Medulla oblongata (tissue), 1 donor: ENCODE measurements around the gene CNNM2.
A peak's percentile ranks its signal among the peaks of the same experiment; 100 is the strongest.

Experiments
- DNase-seq: peaks from one replicate; pipeline ENCODE4 v3.0.0-alpha.2; 2015; ENCODE audit errors: extremely low spot score

Gene CNNM2

DNA sequence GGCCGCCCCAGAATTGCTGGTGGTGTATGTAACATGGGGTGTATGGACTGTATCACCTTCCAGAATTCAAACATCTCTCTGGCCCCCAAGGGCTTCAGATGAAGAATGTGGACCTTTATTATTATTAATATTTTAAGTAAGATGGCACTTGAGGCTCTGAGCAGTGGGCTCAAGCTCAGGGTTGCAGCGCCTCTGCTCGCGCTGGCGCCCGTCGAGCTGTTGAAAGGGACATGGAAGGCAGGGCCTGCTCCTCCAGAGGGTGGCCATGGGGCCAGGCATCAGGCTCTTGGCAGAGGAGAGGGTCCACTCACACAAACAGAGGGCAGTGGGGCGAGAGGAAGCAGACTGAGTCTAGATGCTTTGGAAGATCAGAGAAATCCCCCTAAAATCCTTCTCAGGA is 154.8 kb downstream of the CNNM2 start:
- no peak for DNase-seq

- no peak for DNase-seq
Measured at GRCh38 chr10:103077020-103077419, 158.9 kb downstream of the CNNM2 start.

GRCh38 chr10:103077491-103078308 is 159.6 kb downstream of the CNNM2 start:
- no peak for DNase-seq

DNA sequence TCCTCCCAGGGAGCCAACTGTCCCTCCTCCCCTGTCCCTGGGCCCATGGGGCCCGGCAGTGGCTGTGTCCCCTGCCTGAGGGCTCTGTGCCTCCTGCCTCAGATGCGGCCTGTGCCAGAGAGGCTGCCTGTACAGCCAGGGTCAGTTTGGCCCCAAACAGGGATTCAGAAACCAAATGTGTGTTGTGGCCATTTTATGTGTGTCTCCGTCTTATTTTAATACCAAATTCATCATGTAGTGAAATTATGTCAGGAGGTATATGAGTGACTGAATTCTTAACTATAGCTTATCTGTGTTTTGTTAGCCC is 160.2 kb downstream of the CNNM2 start:
- DNase-seq: no peak

DNA sequence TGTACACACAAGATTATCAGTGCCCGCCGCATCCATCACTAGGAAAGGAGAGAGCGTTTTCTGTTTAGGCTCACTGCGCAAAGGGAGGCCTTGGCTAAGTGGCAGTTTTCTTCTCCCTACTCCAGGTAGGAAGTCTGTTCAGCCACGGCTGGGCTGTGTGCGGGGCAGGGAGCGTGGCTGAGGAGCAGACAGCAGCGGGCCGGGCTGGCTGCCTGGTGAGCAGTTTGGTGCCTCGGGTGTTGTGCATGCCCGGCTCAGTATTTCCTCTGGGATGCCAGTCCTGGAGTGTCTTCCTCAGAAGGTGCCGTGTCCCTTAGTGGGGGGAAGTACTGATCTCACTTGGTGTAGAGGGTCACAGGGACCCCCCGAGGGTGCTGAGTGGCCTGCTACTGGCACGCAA is 160.6 kb downstream of the CNNM2 start:
- DNase-seq: no peak

GRCh38 chr10:103079100-103079499 is 161.0 kb downstream of the CNNM2 start:
- no peak for DNase-seq

- DNase-seq: no peak
Measured at GRCh38 chr10:103079946-103080345, 161.9 kb downstream of the CNNM2 start.

- no peak for DNase-seq
Measured at GRCh38 chr10:103080891-103081581, 162.9 kb downstream of the CNNM2 start.

DNA sequence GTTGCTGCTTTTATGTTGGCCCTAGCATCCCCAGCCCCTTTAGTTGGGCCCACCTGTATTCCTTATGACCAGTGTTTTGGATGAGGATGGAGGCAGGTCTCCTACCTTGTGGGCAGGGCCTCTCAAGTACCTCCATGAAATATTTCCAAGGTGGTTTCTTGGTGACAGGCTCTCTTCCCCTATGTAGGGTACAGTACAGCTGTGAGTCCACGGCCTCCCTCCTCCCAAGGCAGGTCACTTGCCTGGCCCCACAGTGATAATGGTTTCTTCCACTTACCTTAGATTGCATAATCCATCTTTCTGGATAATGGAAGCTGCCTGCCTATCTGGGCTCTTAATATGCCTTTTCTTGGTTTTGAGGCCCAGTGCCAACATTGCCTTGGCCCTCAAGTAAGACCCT is 164.6 kb downstream of the CNNM2 start:
- DNase-seq: no peak

DNA sequence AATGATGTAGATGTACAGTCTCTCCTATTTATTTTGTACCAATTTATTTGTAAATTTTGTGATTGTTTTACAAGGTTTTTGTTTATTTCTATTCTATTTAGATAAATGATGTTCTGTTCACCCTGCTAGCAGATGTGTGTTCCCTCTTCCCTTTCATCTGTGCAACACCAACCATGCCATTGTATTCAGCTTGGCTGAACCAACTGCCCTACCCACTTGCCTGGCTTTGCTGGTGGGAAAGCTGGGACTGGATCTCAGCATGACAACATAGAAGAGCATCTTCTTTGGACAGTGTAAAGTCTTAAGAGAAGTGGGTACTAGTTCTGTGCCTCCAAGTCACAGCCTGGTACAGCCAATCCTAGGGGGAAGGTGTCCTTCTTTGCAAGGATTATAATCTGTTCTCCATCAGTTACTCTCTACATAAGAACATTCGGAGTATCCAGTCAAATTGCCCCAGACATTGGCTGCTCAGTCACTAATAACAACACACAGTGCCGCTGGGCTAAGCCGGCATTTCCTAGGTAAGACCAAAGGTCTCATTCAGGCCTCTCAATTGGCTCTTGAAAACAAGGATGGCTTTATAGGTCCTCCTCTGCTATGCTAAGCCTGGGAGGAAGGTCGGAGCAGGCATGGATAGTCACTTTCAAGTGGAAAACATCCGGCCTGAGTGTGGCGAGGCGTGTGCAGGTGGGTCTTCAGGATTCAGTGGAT is 165.3 kb downstream of the CNNM2 start:
- peak; percentile 60 for DNase-seq

DNA sequence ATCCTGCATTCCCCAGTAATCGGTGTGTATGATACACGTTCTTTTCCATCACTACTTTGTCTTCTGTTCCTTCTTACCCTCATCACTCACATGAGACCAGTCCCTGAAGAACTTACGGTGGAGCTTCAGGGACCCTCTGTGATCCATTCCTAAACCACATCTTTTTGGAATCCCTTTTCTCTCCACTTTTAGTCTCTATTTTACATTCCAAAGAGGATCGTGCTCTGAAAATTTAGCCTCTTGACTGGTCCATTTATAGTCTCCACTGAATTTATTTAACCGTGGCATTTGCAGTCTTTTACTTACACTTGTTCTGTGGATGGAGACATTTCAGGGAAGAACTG is 165.9 kb downstream of the CNNM2 start:
- no peak for DNase-seq

- no peak for DNase-seq
Measured at GRCh38 chr10:103086261-103086660, 168.2 kb downstream of the CNNM2 start.

DNA sequence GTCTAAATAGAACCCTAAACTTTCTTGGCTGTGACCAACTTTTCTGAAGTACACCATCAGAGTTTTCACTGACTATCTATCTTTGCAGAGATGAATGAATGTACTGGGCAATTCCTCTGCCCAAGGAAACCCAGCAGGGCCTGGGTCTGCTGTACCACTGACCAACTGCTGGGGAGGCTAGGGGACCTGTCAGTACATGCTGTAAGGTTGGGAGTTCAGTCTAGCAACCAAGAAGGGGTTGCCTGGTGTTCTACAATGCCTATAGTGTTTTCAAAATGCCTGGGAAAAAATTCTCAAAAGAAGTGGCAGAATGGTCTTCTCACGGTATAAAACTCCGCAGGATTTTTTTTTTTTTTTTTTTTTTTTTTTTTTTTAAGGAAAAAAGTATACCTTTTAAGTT is 168.7 kb downstream of the CNNM2 start:
- no peak for DNase-seq

DNA sequence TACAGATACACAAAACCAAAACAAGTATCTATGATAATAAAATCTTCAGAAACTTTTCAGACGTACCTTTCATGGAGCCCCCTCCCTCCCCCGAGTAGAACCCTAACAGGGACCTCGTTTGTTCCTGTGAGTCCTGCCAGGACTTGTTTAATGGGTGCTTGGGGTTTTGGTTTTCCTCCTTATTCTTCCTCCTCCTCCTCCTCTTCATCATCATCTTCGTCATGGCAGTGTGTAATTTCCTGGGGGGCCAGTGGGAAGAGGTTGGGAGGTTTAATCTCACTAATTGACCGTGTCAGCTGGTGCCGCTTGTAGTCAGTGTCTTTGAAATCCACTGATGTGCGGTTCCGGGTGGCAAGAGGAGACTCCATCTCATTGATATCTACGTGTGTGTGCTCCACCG is 171.4 kb downstream of the CNNM2 start:
- DNase-seq: no peak

- DNase-seq: no peak
Measured at GRCh38 chr10:103090911-103091310, 172.8 kb downstream of the CNNM2 start.

DNA sequence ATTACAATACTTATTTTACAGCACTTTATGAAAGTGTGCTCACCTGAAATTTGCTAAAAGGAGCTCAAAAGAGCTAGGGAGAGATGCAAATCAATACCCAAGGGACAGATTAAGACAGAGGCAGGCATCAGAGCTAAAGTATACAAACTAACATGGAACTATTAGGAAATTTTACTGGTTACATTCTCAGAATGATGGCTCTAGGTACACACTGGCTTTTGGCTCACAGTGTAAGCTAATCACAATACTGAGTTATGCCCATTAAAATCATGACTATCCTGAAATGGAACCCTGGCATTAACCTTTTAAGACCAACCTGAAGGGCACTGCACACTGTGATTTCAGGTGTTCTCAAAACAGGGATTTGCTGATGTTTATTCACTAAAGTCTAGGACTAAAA is 176.9 kb downstream of the CNNM2 start:
- DNase-seq: no peak

- no peak for DNase-seq
Measured at GRCh38 chr10:103096130-103096529, 178.0 kb downstream of the CNNM2 start.

GRCh38 chr10:103098240-103098639 is 180.1 kb downstream of the CNNM2 start:
- no peak for DNase-seq

- no peak for DNase-seq
Measured at GRCh38 chr10:103100620-103101019, 182.5 kb downstream of the CNNM2 start.

DNA sequence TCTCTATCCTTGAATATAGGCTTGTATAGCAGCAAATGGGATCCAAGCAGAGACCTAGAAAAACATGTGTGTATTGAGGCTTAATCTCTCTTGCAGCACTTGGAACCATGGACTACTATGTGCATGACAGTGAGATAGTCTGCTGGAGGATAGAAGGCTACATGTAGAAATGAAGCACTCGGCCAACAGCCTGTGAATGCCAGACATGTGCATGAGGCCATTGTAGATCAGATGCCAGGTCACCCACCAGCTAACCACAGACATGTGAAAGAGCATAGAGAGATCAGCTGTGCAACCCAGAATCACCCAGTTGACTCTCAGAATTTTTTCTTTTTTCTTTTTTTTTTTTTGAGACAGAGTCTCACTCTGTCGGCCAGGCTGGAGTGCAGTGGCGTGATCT is 184.1 kb downstream of the CNNM2 start:
- no peak for DNase-seq

DNA sequence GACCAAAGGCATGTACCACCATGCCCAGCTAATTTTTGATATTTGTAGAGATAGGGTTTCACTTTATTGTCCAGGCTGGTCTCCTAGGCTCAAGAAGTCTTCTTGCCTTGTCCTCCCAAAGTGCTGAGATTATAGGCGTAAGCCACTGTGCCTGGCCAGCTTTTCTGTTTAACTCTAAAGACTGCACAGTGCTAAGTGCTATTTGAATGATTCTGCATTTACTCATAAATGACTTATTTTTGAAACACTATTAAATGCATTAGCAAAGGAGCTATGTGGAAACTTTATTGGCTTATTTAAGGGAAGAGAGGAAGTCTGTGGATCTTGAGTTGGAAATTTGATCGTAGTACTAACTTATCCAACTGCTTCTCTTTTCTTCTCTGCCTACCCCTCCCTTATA is 185.9 kb downstream of the CNNM2 start:
- DNase-seq: no peak

- peak; percentile 32 for DNase-seq
Measured at GRCh38 chr10:103104721-103105120, 186.6 kb downstream of the CNNM2 start.

GRCh38 chr10:103105462-103105861 is 187.4 kb downstream of the CNNM2 start:
- DNase-seq: no peak
